ACC112 (cell line): ENCODE measurements around the gene ILKAP.

Source experiments
- H2AFZ ChIP-seq: fragments of 200-600 bp; sonication (generic); one replicate; pipeline ENCODE4 v1.6.0; 2017; ENCODE audit warnings: antibody characterized with exemption, low read length; ENCODE audit not compliant: unreplicated experiment
- H3K27ac ChIP-seq: fragments of 200-600 bp; sonication (generic); 2 replicates; pipeline ENCODE4 v1.5.1; 2014; ENCODE audit warnings: low read depth, mild to moderate bottlenecking, antibody characterized with exemption, low read length, moderate library complexity
- H3K27me3 ChIP-seq: fragments of 200-600 bp; sonication (generic); 2 replicates; pipeline ENCODE4 v1.6.1; 2014; ENCODE audit warnings: mild to moderate bottlenecking, antibody characterized with exemption, low read length, moderate library complexity, mixed read lengths; ENCODE audit not compliant: insufficient read depth
- H3K36me3 ChIP-seq: fragments of 200-600 bp; sonication (generic); 2 replicates; pipeline ENCODE4 v1.6.1; 2016; ENCODE audit warnings: mild to moderate bottlenecking, antibody characterized with exemption, low read length, moderate library complexity, mixed read lengths; ENCODE audit not compliant: insufficient read depth
- H3K4me1 ChIP-seq: fragments of 200-600 bp; sonication (generic); one replicate; pipeline ENCODE4 v1.6.1; 2016; ENCODE audit warnings: low read length, mixed read lengths; ENCODE audit not compliant: insufficient read depth, unreplicated experiment, control insufficient read depth
- H3K4me3 ChIP-seq: fragments of 200-600 bp; sonication (generic); 2 replicates; pipeline ENCODE4 v1.5.1; 2014; ENCODE audit warnings: mild to moderate bottlenecking, low read depth, low read length
- H3K79me2 ChIP-seq: fragments of 200-600 bp; sonication (generic); one replicate; pipeline ENCODE4 v1.6.0; 2016; ENCODE audit warnings: low read length; ENCODE audit not compliant: control insufficient read depth, unreplicated experiment, insufficient read depth

ILKAP gene, protein sequence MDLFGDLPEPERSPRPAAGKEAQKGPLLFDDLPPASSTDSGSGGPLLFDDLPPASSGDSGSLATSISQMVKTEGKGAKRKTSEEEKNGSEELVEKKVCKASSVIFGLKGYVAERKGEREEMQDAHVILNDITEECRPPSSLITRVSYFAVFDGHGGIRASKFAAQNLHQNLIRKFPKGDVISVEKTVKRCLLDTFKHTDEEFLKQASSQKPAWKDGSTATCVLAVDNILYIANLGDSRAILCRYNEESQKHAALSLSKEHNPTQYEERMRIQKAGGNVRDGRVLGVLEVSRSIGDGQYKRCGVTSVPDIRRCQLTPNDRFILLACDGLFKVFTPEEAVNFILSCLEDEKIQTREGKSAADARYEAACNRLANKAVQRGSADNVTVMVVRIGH

DNA sequence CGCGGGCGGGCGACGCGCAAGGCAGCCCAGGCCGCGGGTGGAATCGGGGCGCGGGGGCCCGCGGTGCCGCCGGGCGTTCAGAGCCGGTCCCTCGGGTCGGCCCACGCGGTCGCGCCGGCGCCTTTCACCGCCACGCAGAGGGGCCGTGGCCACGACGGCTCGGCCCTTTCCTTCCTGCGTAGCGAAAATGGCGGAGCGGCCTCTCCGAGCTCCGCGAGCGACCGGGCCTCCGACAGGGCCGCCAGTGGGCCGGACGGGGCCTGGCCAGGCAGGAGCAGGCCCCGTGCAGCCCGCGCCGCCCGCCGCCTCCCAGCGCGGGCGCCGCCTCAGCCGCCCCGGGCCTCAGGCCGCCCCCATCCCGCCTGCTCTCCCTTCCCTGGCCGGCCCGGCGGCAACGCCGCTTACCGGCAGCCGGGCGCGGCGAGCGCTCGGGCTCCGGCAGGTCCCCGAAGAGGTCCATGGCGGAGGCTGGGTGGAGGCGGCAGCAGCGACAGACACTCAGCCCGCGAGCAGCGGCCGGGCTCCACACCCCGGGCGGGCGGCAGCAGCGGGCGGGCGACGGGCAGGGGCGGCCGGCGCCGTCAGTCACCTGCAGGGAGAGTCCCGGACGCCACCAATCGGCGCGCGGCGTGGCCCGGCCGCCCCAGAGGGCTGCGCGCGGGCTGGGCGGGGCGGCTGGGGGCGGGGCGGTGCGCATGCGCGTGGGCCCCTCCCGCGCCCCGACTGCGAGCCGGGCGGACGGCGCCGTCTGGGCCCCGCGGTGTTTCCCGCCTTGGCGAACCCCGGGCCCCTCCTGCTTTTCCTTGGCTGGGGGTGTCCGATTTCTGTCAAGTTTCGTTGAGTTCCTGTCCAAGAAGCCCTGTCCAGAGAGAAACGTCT is at the start of gene ILKAP:
Gene ILKAP (minus strand): TSS at position 602 of the 879 bp plus-strand sequence. CDS start 142 bp downstream, at position 460.
- H3K4me3 ChIP-seq, result peak within 1 kb of the TSS; percentile 91
- peak within 1 kb of the TSS; percentile 54 for H3K27ac ChIP-seq
- peaks cover 50% of the 10 kb centered on the region for H3K79me2 ChIP-seq
- H3K36me3 ChIP-seq, result no peaks in the 10 kb centered on the region
- peak within 1 kb of the TSS; percentile 92 for H2AFZ ChIP-seq
- peaks cover 22% of the 10 kb centered on the region for H3K4me1 ChIP-seq
- H3K27me3 ChIP-seq, result peaks cover 12% of the 10 kb centered on the region

- Histone ChIP-seq H3K27me3 (no peaks in the 10 kb centered on the region), H2AFZ (no peak overlapping the region), H3K27ac (no peak overlapping the region), H3K4me3 (no peak overlapping the region), H3K4me1 (no peaks in the 10 kb centered on the region), H3K36me3 (no peaks in the 10 kb centered on the region), H3K79me2 (no peaks in the 10 kb centered on the region)
Measured at GRCh38 chr2:238252766-238253630, 49.5 kb upstream of the ILKAP start.

DNA sequence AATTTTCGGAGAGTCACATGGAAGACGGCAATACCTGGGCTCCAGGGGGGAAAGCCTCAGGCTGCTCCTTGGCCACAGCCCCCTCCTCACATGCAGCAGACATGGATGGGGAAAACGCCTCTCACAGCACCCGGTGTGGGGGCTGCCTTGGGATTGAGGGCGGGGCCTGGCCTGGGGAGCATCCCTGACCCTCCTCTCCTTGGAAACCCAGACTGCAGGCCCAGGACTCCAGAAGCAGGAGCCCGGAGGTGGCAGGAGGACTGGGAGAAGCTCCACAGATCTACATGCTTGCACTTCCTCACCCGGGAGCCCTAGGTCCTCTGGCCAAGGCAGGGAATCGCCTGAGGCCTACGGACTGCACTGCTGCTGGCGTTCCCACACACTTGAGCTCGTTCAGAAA is 48.5 kb upstream of the ILKAP start:
- no peak overlapping the region for H3K4me3 ChIP-seq
- H3K27me3 ChIP-seq, result no peaks in the 10 kb centered on the region
- no peaks in the 10 kb centered on the region for H3K4me1 ChIP-seq
- no peak overlapping the region for H2AFZ ChIP-seq
- no peaks in the 10 kb centered on the region for H3K36me3 ChIP-seq
- no peaks in the 10 kb centered on the region for H3K79me2 ChIP-seq
- no peak overlapping the region for H3K27ac ChIP-seq

DNA sequence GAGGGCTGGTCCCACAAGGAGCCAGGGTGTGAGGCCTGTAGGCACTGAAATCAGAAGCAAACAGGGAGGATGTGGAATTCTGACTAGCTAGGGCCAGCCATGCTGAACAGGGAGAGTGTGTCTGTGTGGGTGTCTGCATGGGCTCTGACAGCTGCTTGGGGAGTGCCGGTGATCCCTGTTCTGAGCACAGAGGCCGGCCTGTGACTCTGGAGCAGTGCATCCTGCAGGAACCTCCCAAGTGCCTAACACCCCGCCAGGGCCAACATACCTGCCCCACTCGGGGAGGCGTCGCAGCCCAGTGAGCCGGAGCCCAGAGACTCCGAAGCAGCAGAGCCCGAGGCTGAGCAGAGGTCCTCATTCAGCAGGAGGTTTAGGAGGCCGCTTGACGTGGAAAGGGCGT is 47.8 kb upstream of the ILKAP start:
- Histone ChIP-seq H3K4me3 (no peak overlapping the region), H2AFZ (no peak overlapping the region), H3K27ac (no peak overlapping the region), H3K79me2 (no peaks in the 10 kb centered on the region), H3K36me3 (no peaks in the 10 kb centered on the region), H3K27me3 (no peaks in the 10 kb centered on the region), H3K4me1 (no peaks in the 10 kb centered on the region)

DNA sequence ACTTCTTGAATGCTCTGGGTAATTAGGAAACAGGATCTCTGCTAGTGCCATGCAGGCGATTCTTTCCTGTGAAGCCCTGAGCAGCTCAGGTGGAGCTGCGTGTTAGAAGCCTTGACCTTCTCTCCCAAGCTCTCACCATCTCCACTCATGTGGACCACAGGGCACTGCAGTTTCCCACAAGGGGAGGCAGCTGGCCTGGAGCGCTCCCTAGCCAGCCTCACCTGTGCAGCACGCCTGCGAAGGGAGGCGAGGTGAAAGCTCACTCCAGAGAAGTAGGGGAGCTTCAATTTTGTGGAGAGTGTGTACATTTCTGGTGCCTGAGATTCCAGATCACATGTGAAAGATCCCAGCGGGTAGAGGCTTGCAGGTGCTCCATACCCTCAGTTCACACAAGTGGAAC is 47.4 kb upstream of the ILKAP start:
- Histone ChIP-seq H3K36me3 (no peaks in the 10 kb centered on the region), H3K79me2 (no peaks in the 10 kb centered on the region), H2AFZ (no peak overlapping the region), H3K4me1 (no peaks in the 10 kb centered on the region), H3K27me3 (no peaks in the 10 kb centered on the region), H3K27ac (no peak overlapping the region), H3K4me3 (no peak overlapping the region)

DNA sequence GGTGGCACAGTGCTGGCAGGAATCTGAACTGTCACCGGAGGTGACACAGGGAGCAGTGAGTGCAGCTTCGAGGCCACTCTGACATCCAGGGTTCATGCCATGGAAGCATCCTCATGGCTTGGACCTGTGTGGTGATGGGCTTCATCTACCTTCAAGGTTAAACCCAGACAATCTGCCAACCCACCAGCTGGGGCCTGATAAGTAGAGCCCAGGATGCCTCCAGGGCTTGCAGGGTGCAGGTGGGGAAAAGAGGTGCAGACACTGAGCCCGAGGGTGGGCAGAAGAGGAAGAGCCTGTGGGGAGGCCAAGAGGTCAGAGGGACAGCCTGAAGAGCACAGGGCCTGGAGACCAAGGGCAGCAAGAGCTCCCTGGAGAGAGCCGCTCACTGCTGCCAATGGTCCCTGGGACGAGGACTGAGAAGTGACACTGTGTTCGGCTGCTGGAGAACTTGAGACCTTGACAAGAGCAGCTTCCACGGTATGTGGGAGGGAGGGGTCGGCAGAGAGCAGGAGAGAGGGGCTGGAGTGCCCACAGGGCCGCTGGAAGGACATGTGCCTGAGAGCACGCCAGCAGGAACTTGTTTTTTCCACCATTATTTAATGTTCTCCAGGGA is 44.5 kb upstream of the ILKAP start:
- no peak overlapping the region for H3K4me3 ChIP-seq
- H3K36me3 ChIP-seq, result no peaks in the 10 kb centered on the region
- H3K27ac ChIP-seq, result no peak overlapping the region
- H2AFZ ChIP-seq, result no peak overlapping the region
- no peaks in the 10 kb centered on the region for H3K4me1 ChIP-seq
- H3K79me2 ChIP-seq, result no peaks in the 10 kb centered on the region
- H3K27me3 ChIP-seq, result no peaks in the 10 kb centered on the region

- Histone ChIP-seq H3K4me3 (no peak overlapping the region), H3K4me1 (no peaks in the 10 kb centered on the region), H3K27ac (no peak overlapping the region), H3K36me3 (no peaks in the 10 kb centered on the region), H2AFZ (no peak overlapping the region), H3K79me2 (no peaks in the 10 kb centered on the region), H3K27me3 (no peaks in the 10 kb centered on the region)
Measured at GRCh38 chr2:238247002-238247822, 43.7 kb upstream of the ILKAP start.

DNA sequence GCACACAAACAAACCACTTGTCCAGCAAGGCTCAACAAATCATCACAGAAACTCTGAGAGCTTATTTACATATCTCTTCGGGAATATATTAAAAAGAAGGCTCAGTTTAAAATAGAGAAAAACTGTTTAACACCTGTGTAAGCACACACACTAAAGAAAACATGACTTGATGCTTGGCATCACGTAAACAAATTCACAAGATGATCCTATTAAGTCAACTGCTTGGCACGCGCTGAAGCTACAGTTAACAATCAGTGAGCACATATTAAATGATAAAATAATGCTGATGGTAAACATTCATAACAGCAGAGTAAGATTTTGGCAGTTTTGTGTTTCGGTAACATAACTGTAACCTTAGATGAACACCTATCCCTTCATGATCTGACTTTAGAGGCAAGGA is 40.7 kb upstream of the ILKAP start:
- Histone ChIP-seq H2AFZ (no peak overlapping the region), H3K4me3 (no peak overlapping the region), H3K79me2 (no peaks in the 10 kb centered on the region), H3K4me1 (no peaks in the 10 kb centered on the region), H3K27me3 (peaks cover 26% of the 10 kb centered on the region), H3K27ac (no peak overlapping the region), H3K36me3 (no peaks in the 10 kb centered on the region)

- no peak overlapping the region for H3K27ac ChIP-seq
- H3K36me3 ChIP-seq, result no peaks in the 10 kb centered on the region
- H3K27me3 ChIP-seq, result peaks cover 32% of the 10 kb centered on the region
- H2AFZ ChIP-seq, result no peak overlapping the region
- H3K4me1 ChIP-seq, result no peaks in the 10 kb centered on the region
- H3K4me3 ChIP-seq, result no peak overlapping the region
- H3K79me2 ChIP-seq, result no peaks in the 10 kb centered on the region
Measured at GRCh38 chr2:238243496-238244076, 40.1 kb upstream of the ILKAP start.
